Choroid plexus epithelial cell (primary cell): ENCODE data around the gene THG1L.
"Not testable (repeated sequence)": the region's sequence is repeated elsewhere in the genome, so short reads cannot be mapped to it uniquely, and the experiment has no call there.

Experiments
- DNase-seq: peaks from one replicate; pipeline ENCODE4 v3.0.0-alpha.2; 2010; ENCODE audit warnings: low read depth
- H3K4me3 ChIP-seq: 2 replicates; pipeline ENCODE4 v1.5.1; 2011; ENCODE audit warnings: low read depth, mild to moderate bottlenecking, control low read depth, low read length, moderate library complexity
- TF ChIP-seq, protein P1 (sequence below): conservative IDR thresholded peaks from 2 replicates; pipeline ENCODE4 v1.5.1; 2011; ENCODE audit warnings: low read depth, mild to moderate bottlenecking, control low read depth, inconsistent platforms, low read length, moderate library complexity

Gene THG1L

DNA sequence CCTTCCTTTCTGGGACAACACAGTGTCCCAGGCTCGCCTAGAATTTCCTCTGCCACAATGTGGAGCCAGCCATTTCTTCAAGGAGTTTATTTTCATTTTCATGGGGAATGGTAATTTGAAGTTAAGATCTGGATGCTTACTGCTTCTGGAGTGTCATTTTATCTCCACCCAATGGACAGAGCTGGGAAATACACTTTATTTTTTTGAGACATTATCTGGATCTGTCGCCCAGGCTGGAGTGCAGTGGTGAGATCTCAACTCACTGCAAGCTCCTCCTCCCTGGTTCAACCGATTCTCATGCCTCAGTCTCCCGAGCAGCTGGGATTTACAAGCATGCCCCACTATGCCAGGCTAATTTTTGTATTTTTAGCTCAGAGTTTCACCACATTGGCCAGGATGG is 12.7 kb upstream of the THG1L start:
- TF ChIP-seq, protein P1, sequence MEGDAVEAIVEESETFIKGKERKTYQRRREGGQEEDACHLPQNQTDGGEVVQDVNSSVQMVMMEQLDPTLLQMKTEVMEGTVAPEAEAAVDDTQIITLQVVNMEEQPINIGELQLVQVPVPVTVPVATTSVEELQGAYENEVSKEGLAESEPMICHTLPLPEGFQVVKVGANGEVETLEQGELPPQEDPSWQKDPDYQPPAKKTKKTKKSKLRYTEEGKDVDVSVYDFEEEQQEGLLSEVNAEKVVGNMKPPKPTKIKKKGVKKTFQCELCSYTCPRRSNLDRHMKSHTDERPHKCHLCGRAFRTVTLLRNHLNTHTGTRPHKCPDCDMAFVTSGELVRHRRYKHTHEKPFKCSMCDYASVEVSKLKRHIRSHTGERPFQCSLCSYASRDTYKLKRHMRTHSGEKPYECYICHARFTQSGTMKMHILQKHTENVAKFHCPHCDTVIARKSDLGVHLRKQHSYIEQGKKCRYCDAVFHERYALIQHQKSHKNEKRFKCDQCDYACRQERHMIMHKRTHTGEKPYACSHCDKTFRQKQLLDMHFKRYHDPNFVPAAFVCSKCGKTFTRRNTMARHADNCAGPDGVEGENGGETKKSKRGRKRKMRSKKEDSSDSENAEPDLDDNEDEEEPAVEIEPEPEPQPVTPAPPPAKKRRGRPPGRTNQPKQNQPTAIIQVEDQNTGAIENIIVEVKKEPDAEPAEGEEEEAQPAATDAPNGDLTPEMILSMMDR, result peak; percentile 73
- DNase-seq, result peak; percentile 87
- H3K4me3 ChIP-seq, result no peak overlapping the region

DNA sequence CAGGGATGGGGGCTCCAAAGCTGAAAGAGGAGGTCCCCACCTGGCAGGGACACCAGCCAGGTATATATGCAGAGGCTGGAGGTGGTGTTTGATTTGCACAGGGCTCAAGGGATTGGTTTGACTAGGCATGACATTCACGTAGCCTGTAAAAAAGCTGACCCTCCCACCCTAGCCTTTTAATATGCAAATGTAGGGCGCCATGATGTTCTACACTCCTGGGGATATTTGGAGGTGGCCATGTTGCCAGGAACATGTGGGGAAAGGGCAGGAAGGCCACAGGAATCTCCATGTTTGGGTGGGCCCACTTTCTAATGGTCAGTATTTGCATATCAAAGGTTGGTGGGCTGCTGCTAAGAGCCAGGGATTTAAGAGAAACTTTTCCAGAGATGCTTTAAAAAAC is 12.0 kb upstream of the THG1L start:
- H3K4me3 ChIP-seq, result no peak overlapping the region
- TF ChIP-seq, protein P1, result no peak
- no peak for DNase-seq

DNA sequence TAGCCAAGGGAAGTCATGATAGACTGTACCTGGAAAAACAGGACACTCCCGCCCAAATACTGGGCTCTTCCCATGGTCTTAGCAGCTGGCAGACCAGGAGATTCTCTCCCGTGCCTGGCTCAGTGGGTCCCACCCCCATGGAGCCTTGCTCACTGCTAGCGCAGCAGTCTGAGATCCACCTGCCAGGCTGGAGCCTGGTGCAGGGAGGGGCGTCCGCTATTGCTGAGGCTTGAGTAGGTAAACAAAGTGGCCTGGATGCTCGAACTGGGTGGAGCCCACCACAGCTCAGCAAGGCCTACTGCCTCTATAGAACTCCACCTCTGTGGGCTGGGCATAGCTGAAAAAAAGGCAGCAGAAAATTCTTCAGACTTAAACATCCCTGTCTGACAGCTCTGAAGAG is 10.1 kb upstream of the THG1L start:
- DNase-seq, result no peak
- no peak overlapping the region for H3K4me3 ChIP-seq
- TF ChIP-seq, protein P1, result no peak

DNA sequence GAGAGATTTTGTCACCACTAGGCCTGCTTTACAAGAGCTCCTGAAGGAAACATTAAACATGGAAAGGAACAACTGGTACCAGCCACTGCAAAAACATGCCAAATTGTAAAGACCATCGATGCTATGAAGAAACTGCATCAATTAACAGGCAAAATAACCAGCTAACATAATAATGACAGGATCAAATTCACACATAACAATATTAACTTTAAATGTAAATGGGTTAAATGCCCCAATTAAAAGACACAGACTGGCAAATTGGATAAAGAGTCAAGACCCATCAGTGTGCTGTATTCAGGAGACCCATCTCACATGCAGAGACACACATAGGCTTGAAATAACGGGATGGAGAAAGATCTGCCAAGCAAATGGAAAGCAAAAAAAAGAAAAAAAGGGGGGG is 8.3 kb upstream of the THG1L start:
- DNase-seq, H3K4me3 ChIP-seq: not testable (repeated sequence)

DNA sequence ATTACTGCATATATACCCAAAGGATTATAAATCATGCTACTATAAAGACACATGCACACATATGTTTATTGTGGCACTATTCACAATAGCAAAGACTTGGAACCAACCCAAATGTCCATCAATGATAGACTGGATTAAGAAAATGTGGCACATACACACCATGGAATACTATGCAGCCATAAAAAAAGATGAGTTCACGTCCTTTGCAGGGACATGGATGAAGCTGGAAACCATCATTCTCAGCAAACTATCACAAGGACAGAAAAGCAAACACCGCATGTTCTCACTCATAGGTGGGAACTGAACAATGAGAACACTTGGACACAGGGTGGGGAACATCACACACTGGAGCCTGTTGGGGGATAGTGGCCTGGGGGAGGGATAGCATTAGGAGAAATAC is 4.6 kb upstream of the THG1L start:
- H3K4me3 ChIP-seq, DNase-seq: not testable (repeated sequence)

DNA sequence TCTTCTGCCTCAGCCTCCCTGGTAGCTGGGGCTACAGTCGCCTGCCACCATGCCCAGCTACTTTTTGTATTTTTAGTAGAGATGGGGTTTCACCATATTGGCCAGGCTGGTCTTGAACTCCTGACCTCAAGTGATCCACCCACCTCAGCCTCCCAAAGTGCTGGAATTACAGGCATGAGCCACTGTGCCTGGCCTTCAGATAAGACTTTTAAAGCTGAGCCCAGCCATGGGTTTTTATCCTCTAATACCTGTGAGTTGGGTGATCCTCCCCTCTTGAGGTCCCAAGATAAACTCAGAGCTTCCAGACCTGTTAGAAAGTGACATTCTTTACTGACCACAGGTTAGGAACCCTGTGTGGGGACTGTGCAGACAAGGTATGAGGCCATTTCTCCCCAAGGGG is 3.4 kb upstream of the THG1L start:
- not testable (repeated sequence) for H3K4me3 ChIP-seq, DNase-seq

DNA sequence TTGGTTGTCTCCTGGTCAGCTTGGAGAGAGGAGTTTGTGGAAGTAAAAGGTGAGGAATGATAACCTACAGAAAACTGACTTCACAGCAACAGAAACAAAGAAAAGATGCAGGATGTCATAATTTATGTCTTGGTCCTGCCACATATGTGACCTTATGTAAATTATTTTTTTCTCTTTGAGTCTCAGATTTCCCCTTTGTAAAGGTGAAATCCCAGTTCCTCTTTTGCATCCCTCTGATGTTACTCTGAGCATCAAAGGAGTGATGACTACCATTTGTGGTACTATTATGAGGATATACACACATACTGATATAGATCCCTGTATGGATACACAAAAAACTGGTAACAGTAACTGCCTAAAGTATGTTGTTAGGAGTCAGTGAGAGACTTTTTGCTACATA is 1.4 kb upstream of the THG1L start:
- TF ChIP-seq, protein P1, result no peak
- DNase-seq, result no peak

DNA sequence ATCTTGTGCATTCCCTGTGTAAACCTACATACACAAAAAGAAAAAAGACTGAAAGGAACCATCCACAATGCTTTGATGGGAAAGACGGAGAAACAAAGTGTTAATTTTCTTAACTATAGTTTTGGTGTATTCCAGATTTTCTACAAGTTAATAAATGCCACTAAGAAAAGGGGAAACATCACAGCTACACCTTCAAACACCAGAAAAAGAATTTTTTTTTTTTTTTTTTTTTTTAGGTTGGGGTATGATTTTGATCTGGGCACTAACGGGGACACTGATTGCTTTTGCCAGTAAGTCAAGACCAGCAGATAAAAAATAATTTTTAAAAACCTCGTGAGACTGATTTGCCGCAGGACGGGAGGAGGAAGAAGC is 334 bp upstream of the THG1L start:
- DNase-seq, result no peak
- H3K4me3 ChIP-seq, result peak overlapping the region; percentile 96
- TF ChIP-seq, protein P1, result no peak

More for the DNA sequence above, 1.4 kb upstream of the THG1L start:
- H3K4me3 ChIP-seq, result no peak overlapping the region

DNA sequence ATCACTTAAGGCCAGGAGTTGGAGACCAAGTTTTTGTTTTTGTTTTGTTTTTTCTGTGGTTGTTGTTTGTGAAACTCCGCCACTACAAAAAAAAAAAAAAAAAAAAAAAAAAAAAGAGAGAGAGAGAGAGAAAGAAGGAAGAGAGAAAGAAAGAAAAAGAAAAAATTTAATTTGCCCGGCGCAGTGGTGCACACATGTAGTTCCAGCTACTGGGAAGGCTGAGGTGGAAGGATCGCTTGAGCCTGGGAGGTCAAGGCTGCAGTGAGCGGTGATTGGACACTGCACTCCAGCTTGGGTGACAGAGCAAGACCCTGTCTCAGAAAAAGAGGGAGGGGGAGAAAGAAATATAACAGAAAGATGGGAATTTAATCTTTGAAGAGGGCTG is 902 bp downstream of the THG1L start:
- no peak for DNase-seq
- TF ChIP-seq, protein P1, result no peak
- H3K4me3 ChIP-seq, result peak overlapping the region; percentile 96
